Stomach (tissue), 4 donors: ENCODE results near the gene C12orf50.

Source experiments
- EP300 ChIP-seq: sonication (generic); formaldehyde crosslinking; IDR thresholded peaks from one replicate; pipeline ENCODE4 v1.6.1; 2017; ENCODE audit warnings: antibody characterized with exemption
- POLR2AphosphoS5 ChIP-seq, 3 donors: sonication (generic); formaldehyde crosslinking; IDR thresholded peaks; one replicate each; pipeline ENCODE4 v1.6.1; 2016; ENCODE audit warnings: antibody characterized with exemption in 3 of 3
- TF ChIP-seq, protein P1 (sequence below), 7 experiments: fragments of 450-650 bp in 4 of 7; fragments of 200-600 bp in 3 of 7; sonication (generic) in 3 of 7; IDR thresholded peaks; one replicate each; pipeline ENCODE4 v1.5.1; 2016 to 2019; ENCODE audit warnings: antibody characterized with exemption in 7 of 7, control low read depth in 2 of 7, mild to moderate bottlenecking in 1 of 7

DNA sequence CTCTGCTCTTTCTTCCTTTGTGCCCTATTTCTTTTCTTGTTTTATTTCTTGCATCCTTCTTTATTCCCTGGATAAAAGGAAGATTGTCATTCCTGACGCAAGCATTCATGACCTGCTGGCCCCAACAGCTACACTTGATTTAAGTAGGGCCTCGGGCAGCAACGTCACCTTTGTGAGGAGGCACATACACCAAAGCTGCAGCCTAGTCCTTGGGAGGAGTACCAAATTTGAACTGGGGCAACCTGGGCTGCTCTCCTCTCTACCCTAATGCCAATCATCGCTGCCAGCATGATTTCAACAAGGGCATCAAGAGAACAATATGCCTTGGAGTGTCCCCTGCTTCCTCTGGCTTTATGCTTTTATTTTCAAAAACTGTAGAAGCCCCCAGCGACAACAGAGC, 76.4 kb downstream of the C12orf50 start:
- TF ChIP-seq, protein P1, sequence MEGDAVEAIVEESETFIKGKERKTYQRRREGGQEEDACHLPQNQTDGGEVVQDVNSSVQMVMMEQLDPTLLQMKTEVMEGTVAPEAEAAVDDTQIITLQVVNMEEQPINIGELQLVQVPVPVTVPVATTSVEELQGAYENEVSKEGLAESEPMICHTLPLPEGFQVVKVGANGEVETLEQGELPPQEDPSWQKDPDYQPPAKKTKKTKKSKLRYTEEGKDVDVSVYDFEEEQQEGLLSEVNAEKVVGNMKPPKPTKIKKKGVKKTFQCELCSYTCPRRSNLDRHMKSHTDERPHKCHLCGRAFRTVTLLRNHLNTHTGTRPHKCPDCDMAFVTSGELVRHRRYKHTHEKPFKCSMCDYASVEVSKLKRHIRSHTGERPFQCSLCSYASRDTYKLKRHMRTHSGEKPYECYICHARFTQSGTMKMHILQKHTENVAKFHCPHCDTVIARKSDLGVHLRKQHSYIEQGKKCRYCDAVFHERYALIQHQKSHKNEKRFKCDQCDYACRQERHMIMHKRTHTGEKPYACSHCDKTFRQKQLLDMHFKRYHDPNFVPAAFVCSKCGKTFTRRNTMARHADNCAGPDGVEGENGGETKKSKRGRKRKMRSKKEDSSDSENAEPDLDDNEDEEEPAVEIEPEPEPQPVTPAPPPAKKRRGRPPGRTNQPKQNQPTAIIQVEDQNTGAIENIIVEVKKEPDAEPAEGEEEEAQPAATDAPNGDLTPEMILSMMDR (IDR thresholded peaks at IDR 0.05), result no peak
- TF ChIP-seq POLR2AphosphoS5 (IDR thresholded peaks at IDR 0.05), result no peak
- TF ChIP-seq EP300, result no peak
